ENCODE measurements around the gene MUC3A. TPM values are rescaled to one million over a fixed set of nuclear protein-coding genes. Genes with fewer than 3 reads are reported as not detected.

The MUC3A gene
- total and polyA plus RNA-seq, 2 of the 4 experiments (the other 2 are of a cell fraction), result 0.05 TPM; not detected in 1

DNA sequence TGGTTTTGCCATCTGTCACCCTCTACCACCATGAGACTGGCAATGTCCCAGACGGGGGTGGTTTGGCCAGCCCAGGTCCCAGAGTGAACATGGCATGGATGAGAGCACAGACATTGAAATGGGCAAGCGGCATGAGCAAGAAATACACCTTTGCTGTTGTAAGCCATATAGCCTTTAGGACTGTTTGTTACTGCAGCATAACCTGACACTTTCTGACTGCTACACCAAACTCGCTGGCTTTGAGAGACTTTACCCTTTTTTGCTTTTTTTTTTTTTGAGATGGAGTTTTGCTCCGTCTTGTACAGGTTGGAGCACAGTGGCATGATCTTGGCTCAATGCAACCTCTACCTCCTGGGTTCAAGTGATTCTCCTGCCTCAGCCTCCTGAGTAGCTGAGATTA, 5.2 kb upstream of the MUC3A start:
- no peaks in the 10 kb centered on the region for H3K4me1 ChIP-seq (ENCODE audit: control insufficient read depth, insufficient read depth, low read length)
- intact Hi-C loops (cut with micrococcal nuclease), result no loop called here
- H3K14ac ChIP-seq (replicated peaks; ENCODE audit: low read depth, low read length), result no peak overlapping the region
- H2BK120ac ChIP-seq (ENCODE audit: low read depth, low read length), result no peak overlapping the region
- no peaks in the 10 kb centered on the region for H3K36me3 ChIP-seq (ENCODE audit: control insufficient read depth, insufficient read depth, low read length)
- in situ Hi-C loops (cut with MboI; ENCODE audit: low sequenced_read_pairs), result no loop called here
- no peak overlapping the region for H3K9ac ChIP-seq (ENCODE audit: low read depth, low read length)
- TF ChIP-seq MAFK (IDR thresholded peaks at IDR 0.05; ENCODE audit: low read depth, low read length), result no peak
- H2BK20ac ChIP-seq (ENCODE audit: low read depth, low read length), result no peak overlapping the region
- H2AK9ac ChIP-seq (replicated peaks; ENCODE audit: low read depth, low read length, poor library complexity), result no peak overlapping the region
- H4K20me1 ChIP-seq (ENCODE audit: insufficient read depth, low read length), result no peaks in the 10 kb centered on the region
- no peak overlapping the region for H3K56ac ChIP-seq (ENCODE audit: extremely low read depth, insufficient read depth, low read length)
- no peak overlapping the region for H3K27ac ChIP-seq (ENCODE audit: insufficient read depth, low read length)
- ATAC-seq (ENCODE audit: low read depth) (no peak), DNase-seq (no peak)
- no peak overlapping the region for H3K23ac ChIP-seq (ENCODE audit: low read depth, low read length)
- H3K4ac ChIP-seq (ENCODE audit: low read depth, low read length), result no peak overlapping the region
- H3K79me1 ChIP-seq (ENCODE audit: low read depth in 1 of 2, low read length in 2 of 2), result no peaks in the 10 kb centered on the region
- dilution Hi-C loops (cut with HindIII; ENCODE audit: low sequenced_read_pairs, unreplicated experiment), result no loop called here
- H4K8ac ChIP-seq (ENCODE audit: low read depth in 2 of 2, low read length in 2 of 2), result no peak overlapping the region
- no peak overlapping the region for H2AK5ac ChIP-seq (ENCODE audit: low read depth, low read length)
- H2AFZ ChIP-seq (replicated peaks; ENCODE audit: low read length, poor library complexity), result no peak overlapping the region
- POLR2A ChIA-PET (ENCODE audit: unreplicated experiment), result no interaction called here
- H3K27me3 ChIP-seq (ENCODE audit: control insufficient read depth, insufficient read depth, low read length), result peaks cover 19% of the 10 kb centered on the region; the same call in 1 of the 2 replicates
- H3K4me3 ChIP-seq (ENCODE audit: insufficient read depth, low read depth, low read length), result no peak overlapping the region
- H3K4me2 ChIP-seq (ENCODE audit: low read depth, low read length), result no peak overlapping the region
- H4K5ac ChIP-seq (ENCODE audit: low read depth, low read length), result no peak overlapping the region
- H2BK15ac ChIP-seq (ENCODE audit: low read depth, low read length), result no peak overlapping the region
- no peak overlapping the region for H4K91ac ChIP-seq (ENCODE audit: insufficient read depth, low read depth, low read length)
- no peak overlapping the region for H3K18ac ChIP-seq (ENCODE audit: low read depth, low read length)
- CTCF ChIA-PET, result no interaction called here
- no CpG with 5 or more reads among the region's 4 CpGs for WGBS, 2 experiments (ENCODE audit: extremely low coverage in 2 of 2, insufficient read length in 1 of 2)
- no peak overlapping the region for H2BK5ac ChIP-seq (ENCODE audit: low read depth, low read length, poor library complexity, severe bottlenecking)
- no TSS peak for BruUV-seq (replicated peaks)
- peaks cover 2% of the 10 kb centered on the region; the same call in 1 of the 2 replicates for H3K9me3 ChIP-seq (ENCODE audit: control insufficient read depth, insufficient read depth, low read length)
- no peaks in the 10 kb centered on the region for H3K9me1 ChIP-seq (ENCODE audit: insufficient read depth, low read length)
